ENCODE data around the gene CTNNBIP1. TPM values are rescaled to one million over a fixed set of nuclear protein-coding genes. Genes with fewer than 3 reads are reported as not detected.

The CTNNBIP1 gene
- total and polyA plus RNA-seq, 8 donors = 12.3 to 49.8 (median 35.2) TPM

GRCh38 chr1:9822897-9823692, 87.0 kb downstream of the CTNNBIP1 start:
- no peaks in the 10 kb centered on the region for H3K9me3 ChIP-seq
- peak in 1 of 2 donors; percentile 64 for DNase-seq
- H3K36me3 ChIP-seq = no peaks in the 10 kb centered on the region
- peaks cover 30 to 52% (median 44%) of the 10 kb centered on the region in 4 donors for H3K4me1 ChIP-seq
- no peaks in the 10 kb centered on the region for H3K27me3 ChIP-seq
- H3K4me3 ChIP-seq = peak overlapping the region; percentile 89 to 96 (median 93)
- WGBS, 5 donors = 0 to 1% (median 0%) methylated on average over 37 to 71 of the region's 71 CpGs
- peak overlapping the region; percentile 82 to 94 (median 92) for H3K27ac ChIP-seq
- no peak for TF ChIP-seq POLR2A (IDR thresholded peaks at IDR 0.05)
- TF ChIP-seq EP300 (IDR thresholded peaks at IDR 0.05) = no peak
- no peak for TF ChIP-seq POLR2AphosphoS5 (IDR thresholded peaks at IDR 0.05)
- no peak for TF ChIP-seq CTCF (IDR thresholded peaks at IDR 0.05)
- intact Hi-C loops (cut with DNase I; ENCODE audit: low total_unique reads) = no loop called here

GRCh38 chr1:9822490-9822889, 87.6 kb downstream of the CTNNBIP1 start:
- DNase-seq = no peak
- Histone ChIP-seq H3K36me3 (no peaks in the 10 kb centered on the region), H3K4me1 (peaks cover 30 to 52% (median 44%) of the 10 kb centered on the region in 4 donors), H3K9me3 (no peaks in the 10 kb centered on the region), H3K27me3 (no peaks in the 10 kb centered on the region), H3K4me3 (peak overlapping the region; percentile 89 to 96 (median 93)), H3K27ac (peak overlapping the region in 3 of 5 donors; percentile 82 to 94 (median 92))
- intact Hi-C loops (cut with DNase I; ENCODE audit: low total_unique reads) = no loop called here
- WGBS, 5 donors = 2 to 6% (median 3%) methylated on average over 8 of the region's 8 CpGs
- TF ChIP-seq POLR2AphosphoS5 (IDR thresholded peaks at IDR 0.05) (no peak), EP300 (IDR thresholded peaks at IDR 0.05) (no peak), POLR2A (IDR thresholded peaks at IDR 0.05) (no peak), CTCF (IDR thresholded peaks at IDR 0.05) (no peak)

DNA sequence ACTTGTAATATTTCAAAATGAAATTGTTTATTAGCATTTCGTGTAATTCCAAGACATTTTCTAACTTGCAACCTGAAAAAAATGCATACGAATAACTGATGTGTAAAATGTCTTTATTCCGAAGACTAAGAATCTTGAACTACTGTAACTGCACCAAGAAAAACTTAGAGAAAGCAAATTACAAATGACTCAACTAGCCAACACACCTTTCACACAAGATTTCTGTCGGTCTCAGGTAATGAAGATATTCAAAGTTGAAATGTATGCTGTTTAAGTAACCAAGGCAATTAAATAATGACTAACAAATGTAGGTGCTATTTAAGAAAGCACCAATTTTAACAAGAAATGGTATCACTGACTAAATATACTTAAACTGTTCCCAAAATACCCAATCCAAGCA, 88.4 kb downstream of the CTNNBIP1 start:
- H3K4me1 ChIP-seq = peaks cover 30 to 52% (median 44%) of the 10 kb centered on the region in 4 donors
- intact Hi-C loops (cut with DNase I; ENCODE audit: low total_unique reads) = no loop called here
- no peaks in the 10 kb centered on the region for H3K9me3 ChIP-seq
- no peak for DNase-seq
- H3K27me3 ChIP-seq = no peaks in the 10 kb centered on the region
- TF ChIP-seq POLR2AphosphoS5 (IDR thresholded peaks at IDR 0.05) (no peak), CTCF (IDR thresholded peaks at IDR 0.05) (no peak), POLR2A (IDR thresholded peaks at IDR 0.05) (no peak), EP300 (IDR thresholded peaks at IDR 0.05) (no peak)
- WGBS, 5 donors = 88 to 91% (median 90%) methylated on average over 4 of the region's 4 CpGs
- no peak overlapping the region for H3K4me3 ChIP-seq
- no peaks in the 10 kb centered on the region for H3K36me3 ChIP-seq
- no peak overlapping the region for H3K27ac ChIP-seq

GRCh38 chr1:9820521-9820920, 89.5 kb downstream of the CTNNBIP1 start:
- intact Hi-C loops (cut with DNase I; ENCODE audit: low total_unique reads) = no loop called here
- Histone ChIP-seq H3K27me3 (no peaks in the 10 kb centered on the region), H3K36me3 (no peaks in the 10 kb centered on the region), H3K9me3 (no peaks in the 10 kb centered on the region), H3K4me1 (peaks cover 27 to 50% (median 39%) of the 10 kb centered on the region in 4 donors), H3K27ac (no peak overlapping the region), H3K4me3 (no peak overlapping the region)
- no peak for DNase-seq
- 79 to 89% (median 88%) methylated on average over 3 of the region's 3 CpGs for whole genome bisulfite sequencing, 5 donors
- TF ChIP-seq POLR2AphosphoS5 (IDR thresholded peaks at IDR 0.05) = no peak
- no peak for TF ChIP-seq EP300 (IDR thresholded peaks at IDR 0.05)
- TF ChIP-seq POLR2A (IDR thresholded peaks at IDR 0.05) = no peak
- TF ChIP-seq CTCF (IDR thresholded peaks at IDR 0.05) = no peak
